Ascending aorta (tissue), 2 donors: ENCODE results near the gene HHLA2. TPM values are rescaled to one million over a fixed set of nuclear protein-coding genes. Genes with fewer than 3 reads are reported as not detected.

Experiments
- DNase-seq, 2 donors: peaks; one replicate each; pipeline ENCODE4 v3.0.0-alpha.2; 2019; ENCODE audit warnings: low spot score in 2 of 2
- H3K27ac ChIP-seq, 2 donors: fragments of 200-600 bp; sonication (generic); one replicate each; pipeline ENCODE4 v1.5.1; 2016 to 2017; ENCODE audit warnings: mild to moderate bottlenecking in 1 of 2
- H3K27me3 ChIP-seq: fragments of 200-600 bp; sonication (generic); one replicate; pipeline ENCODE4 v1.5.1; 2017
- H3K36me3 ChIP-seq, 2 donors: fragments of 200-600 bp; sonication (generic); one replicate each; pipeline ENCODE4 v1.5.1; 2016
- H3K4me1 ChIP-seq, 2 donors: fragments of 200-600 bp; sonication (generic); one replicate each; pipeline ENCODE4 v1.5.1; 2016 to 2017; ENCODE audit warnings: mild to moderate bottlenecking in 1 of 2
- H3K4me3 ChIP-seq, 2 donors: fragments of 200-600 bp; sonication (generic); one replicate each; pipeline ENCODE4 v1.5.1; 2016 to 2017; ENCODE audit warnings: mild to moderate bottlenecking in 1 of 2
- H3K9me3 ChIP-seq, 2 donors: fragments of 200-600 bp; sonication (generic); one replicate each; pipeline ENCODE4 v1.5.1; 2016
- intact Hi-C: fragments of 100-400 bp; cut with DNase I; formaldehyde crosslinking; loops from one replicate; pipeline ENCODE4 v1.15.1; 2023
- total RNA-seq: library from RNA; depleted of rRNA; stranded (reverse); fragments of >200 nt; gene quantifications from one replicate; pipeline ENCODE4 v1.1.0, GENCODE V29; 2016
- TF ChIP-seq, protein P1 (sequence below), 3 experiments: fragments of 200-600 bp in 2 of 3; fragments of 450-650 bp in 1 of 3; sonication (generic) in 2 of 3; IDR thresholded peaks; one replicate each; pipeline ENCODE4 v1.5.1; 2016 to 2019; ENCODE audit warnings: antibody characterized with exemption in 3 of 3, mild to moderate bottlenecking in 1 of 3, moderate library complexity in 1 of 3

The HHLA2 gene
- total RNA-seq, 1 donor from 2014 or later = not detected

DNA sequence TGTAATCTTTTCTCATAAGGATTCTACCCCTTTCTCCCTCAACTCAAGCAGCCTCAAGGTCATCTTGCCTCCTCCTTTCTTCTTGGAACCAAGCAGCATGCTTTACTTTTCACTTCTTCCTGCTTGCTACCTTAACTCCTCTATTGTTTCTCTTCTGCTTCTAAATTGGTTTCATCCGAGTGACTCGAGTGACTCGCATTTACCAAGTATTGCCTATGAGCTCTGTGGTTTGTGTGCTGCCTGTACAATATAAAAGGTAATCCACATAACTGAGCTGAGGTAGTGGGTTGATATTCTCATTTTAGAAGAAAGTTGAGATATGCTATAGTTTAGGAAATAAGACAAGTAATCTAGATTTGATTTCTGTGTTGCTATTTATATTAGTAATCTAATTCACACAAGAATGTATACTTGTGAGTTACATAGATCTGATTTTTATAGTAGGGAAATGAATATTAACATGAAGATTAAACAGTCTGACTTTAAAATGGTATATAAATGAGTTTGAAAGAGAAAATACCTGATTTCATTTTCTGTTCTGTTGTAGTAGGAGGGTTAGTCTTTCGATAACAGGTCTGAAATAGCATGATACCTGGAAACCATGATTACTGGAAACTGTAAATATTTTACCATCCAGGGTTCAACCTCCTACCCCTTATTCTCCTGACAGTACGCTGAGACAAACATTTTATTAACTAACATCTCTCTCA lies 5.5 kb downstream of the HHLA2 start:
- Histone ChIP-seq H3K4me3 (no peak overlapping the region), H3K36me3 (no peaks in the 10 kb centered on the region), H3K27ac (no peak overlapping the region), H3K27me3 (no peaks in the 10 kb centered on the region), H3K4me1 (no peaks in the 10 kb centered on the region), H3K9me3 (no peaks in the 10 kb centered on the region)
- TF ChIP-seq, protein P1, sequence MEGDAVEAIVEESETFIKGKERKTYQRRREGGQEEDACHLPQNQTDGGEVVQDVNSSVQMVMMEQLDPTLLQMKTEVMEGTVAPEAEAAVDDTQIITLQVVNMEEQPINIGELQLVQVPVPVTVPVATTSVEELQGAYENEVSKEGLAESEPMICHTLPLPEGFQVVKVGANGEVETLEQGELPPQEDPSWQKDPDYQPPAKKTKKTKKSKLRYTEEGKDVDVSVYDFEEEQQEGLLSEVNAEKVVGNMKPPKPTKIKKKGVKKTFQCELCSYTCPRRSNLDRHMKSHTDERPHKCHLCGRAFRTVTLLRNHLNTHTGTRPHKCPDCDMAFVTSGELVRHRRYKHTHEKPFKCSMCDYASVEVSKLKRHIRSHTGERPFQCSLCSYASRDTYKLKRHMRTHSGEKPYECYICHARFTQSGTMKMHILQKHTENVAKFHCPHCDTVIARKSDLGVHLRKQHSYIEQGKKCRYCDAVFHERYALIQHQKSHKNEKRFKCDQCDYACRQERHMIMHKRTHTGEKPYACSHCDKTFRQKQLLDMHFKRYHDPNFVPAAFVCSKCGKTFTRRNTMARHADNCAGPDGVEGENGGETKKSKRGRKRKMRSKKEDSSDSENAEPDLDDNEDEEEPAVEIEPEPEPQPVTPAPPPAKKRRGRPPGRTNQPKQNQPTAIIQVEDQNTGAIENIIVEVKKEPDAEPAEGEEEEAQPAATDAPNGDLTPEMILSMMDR (IDR thresholded peaks at IDR 0.05) = no peak
- intact Hi-C loops = no loop called here
- no peak for DNase-seq

DNA sequence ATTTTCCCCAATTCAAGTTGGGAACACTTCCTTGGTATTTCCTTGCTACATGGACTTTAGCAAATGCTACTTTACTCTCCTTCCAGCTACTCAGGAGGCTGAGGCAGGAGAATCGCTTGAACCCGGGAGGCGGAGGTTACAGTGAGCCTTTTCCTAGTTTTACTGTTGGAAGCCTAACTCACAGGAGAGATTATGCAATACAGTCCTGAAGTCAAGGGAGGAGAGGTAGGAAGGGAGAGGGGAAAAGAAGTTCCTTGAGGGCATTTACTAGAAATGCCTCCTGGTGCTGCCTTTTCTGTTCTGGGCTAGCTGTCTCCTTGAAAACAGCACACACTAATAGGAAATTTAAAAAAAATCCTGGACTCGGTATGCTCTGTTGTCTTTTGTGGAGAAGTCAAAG lies 6.2 kb downstream of the HHLA2 start:
- Histone ChIP-seq H3K36me3 (no peaks in the 10 kb centered on the region), H3K9me3 (no peaks in the 10 kb centered on the region), H3K4me1 (no peaks in the 10 kb centered on the region), H3K27ac (no peak overlapping the region), H3K4me3 (no peak overlapping the region), H3K27me3 (no peaks in the 10 kb centered on the region)
- no peak for DNase-seq
- intact Hi-C loops = no loop called here
- TF ChIP-seq, protein P1 (IDR thresholded peaks at IDR 0.05) = no peak

DNA sequence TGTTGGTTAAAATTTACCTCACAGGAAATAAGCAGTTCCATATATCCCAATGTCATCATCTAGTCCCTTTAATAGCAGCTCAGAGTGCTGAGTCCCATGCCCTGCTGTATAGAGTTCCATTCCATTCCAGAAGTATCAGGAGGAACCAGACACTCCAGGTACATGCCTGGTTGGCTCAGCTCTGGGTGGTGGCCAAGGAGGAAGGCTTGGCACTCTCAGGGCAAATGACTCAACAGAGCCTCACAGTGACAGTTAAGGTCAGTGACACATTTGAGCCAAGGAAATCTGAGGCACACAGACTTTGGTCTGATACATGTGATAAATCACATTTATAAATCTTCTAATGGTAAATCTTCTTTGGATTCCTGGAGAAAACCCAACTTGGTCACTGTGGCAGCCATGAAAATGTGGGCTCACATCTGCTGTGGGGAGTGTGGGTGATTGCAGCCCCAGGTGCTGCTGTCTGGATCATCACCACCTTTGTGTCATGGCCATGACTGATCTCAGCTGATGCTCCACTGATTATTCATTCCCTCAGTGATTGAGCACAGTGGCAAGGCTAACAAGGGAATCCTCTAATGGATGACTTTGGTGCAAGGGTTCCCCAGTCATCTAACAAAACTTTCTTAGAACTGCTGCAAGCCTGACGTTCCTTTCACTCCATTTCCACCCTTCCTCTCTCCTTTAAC lies 9.3 kb downstream of the HHLA2 start:
- Histone ChIP-seq H3K27me3 (no peaks in the 10 kb centered on the region), H3K27ac (no peak overlapping the region), H3K4me1 (no peaks in the 10 kb centered on the region), H3K9me3 (no peaks in the 10 kb centered on the region), H3K36me3 (no peaks in the 10 kb centered on the region), H3K4me3 (no peak overlapping the region)
- TF ChIP-seq, protein P1 (IDR thresholded peaks at IDR 0.05) = no peak
- no peak for DNase-seq
- intact Hi-C loops = no loop called here

DNA sequence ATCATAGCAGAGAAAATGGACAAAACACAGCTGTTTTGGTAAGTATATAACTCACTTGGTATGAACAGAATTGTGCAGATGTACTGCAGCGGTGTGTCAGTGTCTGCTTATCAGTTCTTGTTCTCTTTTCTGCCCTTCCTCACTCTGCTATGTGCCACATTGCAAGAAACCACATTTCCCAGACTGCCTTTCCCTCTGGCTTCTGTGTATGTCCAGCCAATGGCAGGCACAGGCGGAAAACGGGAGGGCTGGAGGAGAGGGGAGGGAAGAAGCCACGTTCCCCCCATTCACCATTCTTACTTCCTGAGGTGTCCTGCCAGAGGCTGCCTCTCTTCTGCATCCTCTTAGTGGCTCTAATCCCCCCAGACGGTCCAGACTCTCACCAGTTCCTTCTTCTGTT lies 15.4 kb downstream of the HHLA2 start:
- TF ChIP-seq, protein P1 (IDR thresholded peaks at IDR 0.05) = no peak
- intact Hi-C loops = no loop called here
- no peak for DNase-seq
- Histone ChIP-seq H3K27me3 (no peaks in the 10 kb centered on the region), H3K36me3 (no peaks in the 10 kb centered on the region), H3K4me3 (no peak overlapping the region), H3K4me1 (no peaks in the 10 kb centered on the region), H3K27ac (no peak overlapping the region), H3K9me3 (no peaks in the 10 kb centered on the region)

DNA sequence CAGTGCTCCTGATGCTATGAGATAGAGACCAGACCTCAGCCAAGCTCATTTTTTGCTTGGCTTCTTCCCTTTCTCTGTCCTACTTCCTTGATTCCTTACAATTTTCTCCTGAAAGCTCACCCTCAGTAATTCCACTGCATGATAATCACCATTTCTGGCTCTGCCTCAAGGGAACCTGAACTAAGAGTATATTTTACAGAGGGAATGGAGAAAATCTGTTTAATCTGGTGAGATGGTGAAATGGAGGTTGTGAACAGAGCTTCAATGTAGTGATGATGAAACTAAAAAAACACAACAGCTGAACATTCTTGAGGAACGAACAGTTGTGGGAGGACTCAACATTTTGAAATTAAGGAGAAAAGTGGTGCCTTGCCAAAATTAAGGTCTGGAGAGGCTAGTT lies 16.3 kb downstream of the HHLA2 start:
- DNase-seq = no peak
- no peak overlapping the region for H3K27ac ChIP-seq
- H3K4me1 ChIP-seq = no peaks in the 10 kb centered on the region
- no peaks in the 10 kb centered on the region for H3K36me3 ChIP-seq
- no peaks in the 10 kb centered on the region for H3K27me3 ChIP-seq
- TF ChIP-seq, protein P1 (IDR thresholded peaks at IDR 0.05) = no peak
- no peak overlapping the region for H3K4me3 ChIP-seq
- H3K9me3 ChIP-seq = no peaks in the 10 kb centered on the region
- intact Hi-C loops = no loop called here
